ENCODE data around the gene NME7.

- no peak for TF ChIP-seq CTCF (IDR thresholded peaks at IDR 0.05; ENCODE audit: low read depth, low read length)
- no peak for TF ChIP-seq EZH2phosphoT487 (IDR thresholded peaks at IDR 0.05; ENCODE audit: low read depth)
These were observed 256.7 kb downstream of the NME7 start for GRCh38 chr1:169110689-169111447.

Measured in OCI-LY3 (cell line).